ENCODE measurements around the gene DOCK4.

The DOCK4 gene

GRCh38 chr7:112122798-112123197 lies 83.4 kb downstream of the DOCK4 start:
- TF ChIP-seq ZFX (IDR thresholded peaks at IDR 0.05) (no peak), CTCF (conservative IDR thresholded peaks at IDR 0.05) (no peak)
- no peak overlapping the region for H3K27ac ChIP-seq

- H3K27ac ChIP-seq, result no peak overlapping the region
- no peak for TF ChIP-seq ZFX (IDR thresholded peaks at IDR 0.05)
- no peak for TF ChIP-seq CTCF (conservative IDR thresholded peaks at IDR 0.05)
Measured at GRCh38 chr7:112122144-112122543, 84.1 kb downstream of the DOCK4 start.

GRCh38 chr7:112121318-112121717 lies 84.9 kb downstream of the DOCK4 start:
- no peak overlapping the region for H3K27ac ChIP-seq
- TF ChIP-seq ZFX (IDR thresholded peaks at IDR 0.05), result no peak

GRCh38 chr7:112120696-112121217 lies 85.4 kb downstream of the DOCK4 start:
- H3K27ac ChIP-seq, result no peak overlapping the region
- TF ChIP-seq CTCF (conservative IDR thresholded peaks at IDR 0.05) (no peak), ZFX (IDR thresholded peaks at IDR 0.05) (no peak)

DNA sequence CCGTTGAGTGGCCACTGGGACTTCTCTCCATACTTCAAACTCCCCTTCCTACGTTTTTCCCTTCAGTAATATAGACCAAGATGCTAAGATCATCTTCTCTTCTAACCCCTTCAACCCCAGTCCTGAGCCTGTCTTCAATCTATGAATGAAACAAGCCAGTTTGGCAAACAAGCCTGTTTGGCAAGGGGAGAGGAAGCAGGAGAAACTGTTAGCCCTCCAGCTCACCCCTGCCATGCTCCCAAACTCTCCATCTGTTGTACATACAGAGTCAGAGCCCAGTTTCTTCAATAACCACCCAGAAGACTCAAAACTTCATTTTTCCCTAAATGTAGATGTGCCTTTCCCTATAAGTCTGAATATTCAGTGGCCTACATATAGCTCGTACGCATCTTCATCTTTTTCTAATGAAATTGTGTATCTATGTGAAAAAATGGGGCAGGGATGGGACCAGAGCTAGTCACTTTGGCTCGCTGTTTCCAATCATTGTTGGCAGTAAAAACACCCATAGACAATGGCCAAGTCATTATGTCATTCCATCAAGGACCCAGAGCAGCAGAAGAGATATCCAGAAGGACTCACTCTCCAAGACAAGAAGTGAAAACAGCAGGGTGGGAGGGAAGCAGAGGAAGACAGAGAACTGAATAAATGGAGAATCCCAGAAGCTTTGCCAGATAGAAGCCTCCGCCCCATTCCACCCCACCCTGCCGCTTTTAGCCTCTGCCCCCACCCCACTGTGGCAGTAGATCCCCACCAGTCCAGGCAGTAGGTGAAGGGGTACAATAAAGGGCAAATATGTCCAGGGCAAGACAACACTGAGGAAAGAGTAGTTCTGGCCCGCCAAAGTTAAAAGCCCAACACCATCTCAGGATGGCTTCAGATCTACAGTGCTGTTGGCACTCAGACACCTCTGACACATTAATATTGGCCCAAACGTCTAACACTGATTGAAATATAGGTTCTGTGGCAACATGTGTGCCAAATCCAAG lies 87.3 kb downstream of the DOCK4 start:
- TF ChIP-seq CTCF (conservative IDR thresholded peaks at IDR 0.05) (no peak), ZFX (IDR thresholded peaks at IDR 0.05) (no peak)
- no peak overlapping the region for H3K27ac ChIP-seq

- TF ChIP-seq CTCF (conservative IDR thresholded peaks at IDR 0.05), result no peak
- no peak for TF ChIP-seq ZFX (IDR thresholded peaks at IDR 0.05)
- peak overlapping the region; percentile 43; the same call in 1 of the 2 replicates for H3K27ac ChIP-seq
Measured at GRCh38 chr7:112116894-112117293, 89.3 kb downstream of the DOCK4 start.

DNA sequence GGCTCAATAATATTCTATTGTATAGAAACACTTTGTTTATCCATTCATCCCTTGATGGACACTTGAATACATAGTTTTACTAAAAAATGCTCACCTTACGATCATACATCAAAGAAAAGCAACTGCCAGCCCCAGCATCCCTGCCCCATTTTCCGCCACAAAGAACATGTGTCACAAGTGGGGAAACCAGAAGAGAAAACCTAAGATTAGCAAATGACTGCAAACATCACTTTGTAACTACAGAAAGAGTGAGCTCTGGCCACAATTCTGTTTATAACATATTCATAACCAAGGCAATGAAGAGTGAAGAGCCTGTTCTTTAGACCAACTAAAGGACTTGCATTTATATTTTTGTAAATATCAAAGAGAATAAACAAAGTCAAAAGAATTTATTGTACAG lies 89.8 kb downstream of the DOCK4 start:
- TF ChIP-seq CTCF (conservative IDR thresholded peaks at IDR 0.05) (no peak), ZFX (IDR thresholded peaks at IDR 0.05) (no peak)
- H3K27ac ChIP-seq, result no peak overlapping the region

Measured in C4-2B (cell line).